GOT3 (cell line): ENCODE data around the gene ZNF764.
"Not testable (repeated sequence)": the region's sequence is repeated elsewhere in the genome, so short reads cannot be mapped to it uniquely, and the experiment has no call there.

ENCODE experiments used
- DNase-seq: peaks from one replicate; lab custom pipeline; 2025; ENCODE audit warnings: mixed read lengths; lab: John Stamatoyannopoulos, UW

ZNF764 gene

DNA sequence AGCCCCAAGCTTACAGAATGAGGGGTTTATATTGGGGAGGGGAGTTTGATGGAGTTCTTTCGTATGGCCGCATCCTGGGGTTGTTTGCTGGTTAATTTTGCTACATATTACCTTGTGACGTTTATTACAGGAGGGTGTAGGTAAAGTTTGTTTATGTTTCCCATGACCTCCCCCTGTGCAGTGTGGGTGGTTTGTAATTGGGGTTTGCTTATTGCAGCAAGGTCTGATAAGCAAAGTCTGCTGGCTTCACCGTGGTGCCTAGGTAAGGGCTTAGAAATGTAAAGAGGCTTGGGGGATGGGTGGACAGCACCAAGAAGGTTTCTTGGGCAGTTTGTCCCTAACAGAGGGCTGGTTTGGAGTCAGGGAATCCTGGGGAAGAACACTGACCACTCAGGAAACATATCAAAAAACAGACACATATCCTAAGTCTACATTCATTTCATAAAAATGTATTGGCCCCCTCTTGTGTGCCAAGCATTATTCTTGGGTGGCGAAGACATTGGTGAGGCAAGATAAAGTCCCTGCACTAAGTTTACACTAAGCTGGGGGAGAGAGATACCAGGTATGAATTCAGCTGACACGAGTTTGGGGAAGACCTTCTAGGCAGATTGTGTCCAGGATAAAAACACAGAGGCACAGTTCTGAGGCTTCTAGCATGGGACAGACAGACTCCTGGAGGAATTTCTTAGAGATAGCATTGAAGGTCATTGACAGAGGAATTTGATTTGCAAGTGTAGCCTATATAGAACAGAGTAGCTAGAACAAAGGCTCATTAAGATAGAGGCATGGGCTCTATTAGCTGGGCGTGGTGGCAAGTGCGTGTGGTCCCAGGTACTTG lies 9.5 kb downstream of the ZNF764 start:
- DNase-seq: no peak

GRCh38 chr16:30546115-30546514 lies 12.1 kb downstream of the ZNF764 start:
- no peak for DNase-seq

DNA sequence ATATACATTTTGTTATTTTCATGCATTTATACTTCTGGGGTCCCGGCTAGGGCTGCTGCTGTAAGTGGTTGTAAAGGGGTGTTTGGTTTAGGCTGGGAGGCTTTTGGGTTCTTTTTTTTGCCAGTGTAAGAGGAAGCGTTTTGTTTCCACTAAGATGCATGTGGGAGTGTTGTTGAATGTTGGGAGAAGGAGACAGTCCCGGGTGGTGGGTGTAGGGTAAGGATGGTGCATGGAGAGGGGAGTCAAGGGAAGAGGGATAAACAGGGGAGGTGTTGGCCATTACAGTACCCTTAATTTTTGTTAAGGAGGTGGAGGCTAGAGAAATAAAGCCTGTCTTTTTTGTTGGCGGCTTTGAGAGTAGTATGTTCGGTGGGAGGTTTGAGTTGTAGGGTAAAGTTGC lies 15.1 kb downstream of the ZNF764 start:
- DNase-seq: no peak

- DNase-seq: no peak
Measured at GRCh38 chr16:30541502-30542329, 16.5 kb downstream of the ZNF764 start.

GRCh38 chr16:30540916-30541464 lies 17.2 kb downstream of the ZNF764 start:
- not testable (repeated sequence) for DNase-seq

GRCh38 chr16:30539986-30540526 lies 18.1 kb downstream of the ZNF764 start:
- DNase-seq: not testable (repeated sequence)

DNA sequence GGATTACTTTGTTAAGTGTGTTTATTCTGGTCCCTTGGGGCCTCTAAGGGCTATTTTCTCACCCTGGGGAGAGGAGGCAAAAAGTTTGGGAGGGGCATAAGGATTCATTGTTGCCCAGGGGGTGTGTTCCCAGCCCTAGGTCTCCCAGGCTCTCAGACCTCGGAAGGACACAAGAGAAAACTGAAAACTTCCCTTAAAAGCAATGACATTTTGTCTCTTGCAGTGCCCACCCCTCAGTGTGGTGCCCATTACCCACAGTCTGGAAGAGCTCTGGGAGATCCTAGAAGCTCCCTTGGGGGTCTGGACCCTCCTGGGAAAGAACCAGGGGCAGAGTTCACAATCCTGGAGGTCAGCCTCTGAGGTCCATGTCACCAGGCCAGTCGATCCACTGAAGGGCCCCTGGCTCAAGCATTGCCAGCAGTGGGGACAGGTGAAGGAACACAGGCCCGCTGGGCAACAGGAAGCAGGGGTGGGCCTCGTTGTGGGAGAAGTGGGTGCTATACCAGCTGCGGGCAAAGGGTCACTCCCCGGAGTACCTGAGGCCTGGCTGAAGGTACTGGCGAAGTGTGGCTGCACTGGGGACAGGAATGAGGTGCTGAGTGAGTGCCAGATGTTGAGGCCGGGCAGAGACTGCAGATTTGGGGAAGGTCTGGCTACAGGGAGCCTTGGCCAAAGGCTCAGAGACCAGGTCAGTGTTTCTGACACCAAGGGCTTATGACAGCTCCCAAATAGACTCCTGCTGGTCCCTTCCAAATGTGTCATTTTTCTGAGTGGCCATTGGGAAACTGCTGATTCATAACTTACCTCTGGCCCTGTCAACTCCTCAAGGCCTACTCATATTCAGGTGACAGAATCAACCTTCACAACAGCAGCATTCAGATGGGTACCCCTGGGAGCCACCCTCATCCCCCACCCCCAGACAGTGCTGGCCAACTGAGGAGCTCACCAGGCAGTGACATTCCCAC lies 18.9 kb downstream of the ZNF764 start:
- DNase-seq: no peak

- DNase-seq: not testable (repeated sequence)
Measured at GRCh38 chr16:30536391-30537024, 21.7 kb downstream of the ZNF764 start.

DNA sequence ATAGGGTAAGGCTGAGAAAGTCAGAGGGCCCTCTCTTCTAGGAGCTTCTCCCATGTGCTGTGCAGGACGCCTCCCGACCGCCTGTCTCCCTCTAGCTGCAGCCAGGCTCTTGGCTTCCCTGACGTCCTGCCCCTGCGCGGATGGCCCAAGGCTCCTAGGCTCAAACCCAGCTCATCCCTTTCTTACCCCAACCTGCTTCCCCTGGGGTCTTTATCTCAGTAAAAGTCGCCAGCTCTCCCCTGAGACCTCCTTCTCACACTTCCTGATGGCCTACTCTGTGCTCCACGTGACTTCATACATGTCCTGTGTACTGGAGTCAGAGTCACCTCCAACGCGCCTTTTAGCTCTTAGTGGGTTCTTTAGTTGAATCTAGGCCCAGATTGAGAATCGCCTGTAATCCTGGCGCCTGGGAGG lies 22.4 kb downstream of the ZNF764 start:
- DNase-seq: no peak

- no peak for DNase-seq
Measured at GRCh38 chr16:30535106-30535776, 22.9 kb downstream of the ZNF764 start.

DNA sequence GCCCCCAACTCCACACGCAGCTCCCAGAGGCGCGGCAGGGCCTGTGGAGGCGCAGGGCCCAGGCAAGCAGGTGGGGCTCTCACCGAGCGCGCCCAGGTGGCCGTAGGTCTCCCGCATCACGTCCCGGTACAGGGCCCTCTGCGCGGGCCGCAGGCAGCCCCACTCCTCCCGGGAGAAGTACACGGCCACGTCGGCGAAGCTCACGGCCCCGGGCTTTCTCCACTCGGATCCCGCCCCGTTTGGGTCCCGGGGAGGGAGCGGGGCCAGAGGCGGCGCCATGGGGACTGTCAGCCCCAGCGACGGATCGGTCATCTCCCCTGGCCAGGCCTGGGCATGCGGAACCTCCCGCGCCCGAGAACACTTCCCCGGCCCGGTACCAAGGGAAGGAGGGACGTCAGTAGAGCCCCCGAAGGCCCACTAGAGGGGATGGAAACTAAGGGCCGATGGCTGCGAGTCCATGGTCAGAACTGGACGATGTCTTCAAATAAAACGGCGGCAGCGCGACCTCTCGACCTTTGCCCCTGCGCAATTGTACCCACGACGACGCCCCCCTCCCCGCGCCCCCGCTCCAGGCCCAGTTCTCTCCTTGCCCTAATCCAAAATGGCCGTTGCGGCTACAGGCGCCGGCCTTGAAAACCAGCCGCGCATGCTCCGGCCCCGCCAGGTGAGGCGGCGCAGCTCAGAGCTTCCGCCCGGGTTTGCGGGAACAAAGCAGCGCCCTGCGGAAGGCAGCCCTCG lies 23.6 kb downstream of the ZNF764 start, which contains the start of gene ZNF747:
TSS of gene ZNF747 (minus strand) at position 491 of the 738 bp plus-strand sequence. CDS start at position 312, 179 bp downstream.
- peak; percentile 32 for DNase-seq

DNA sequence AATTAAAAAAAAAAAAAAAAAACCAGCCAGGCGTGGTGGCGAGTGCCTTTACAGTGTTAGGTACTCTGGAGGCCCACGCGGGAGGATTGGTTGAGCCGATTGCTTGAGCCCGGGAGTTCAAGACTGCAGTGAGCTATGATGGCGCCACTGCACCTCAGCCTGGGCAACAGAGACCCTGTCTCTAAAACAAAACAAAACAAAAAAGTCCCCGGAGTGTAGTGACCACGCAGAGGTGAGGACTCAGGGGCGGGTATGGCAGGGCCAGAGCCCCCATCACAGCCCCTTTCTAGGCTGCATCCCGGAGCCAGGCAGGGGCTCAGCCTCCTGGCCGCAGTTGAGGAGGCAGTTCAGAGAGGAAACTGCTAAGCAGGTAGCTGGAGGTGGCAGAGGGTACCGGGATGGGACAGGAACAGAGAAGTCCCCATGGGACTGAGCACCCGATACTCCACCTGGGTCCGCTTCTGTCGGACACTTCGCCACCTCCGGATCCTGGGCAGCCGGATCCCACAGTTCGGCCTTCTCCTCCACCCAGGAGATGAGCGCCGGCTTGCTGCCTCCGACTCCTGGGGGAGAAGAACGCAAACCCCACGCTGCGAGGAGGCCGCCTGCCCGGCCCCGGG lies 24.3 kb downstream of the ZNF764 start:
- no peak for DNase-seq

GRCh38 chr16:30533146-30533522 lies 25.0 kb downstream of the ZNF764 start:
- no peak for DNase-seq

GRCh38 chr16:30532285-30533145 lies 25.7 kb downstream of the ZNF764 start:
- DNase-seq: no peak

- no peak for DNase-seq
Measured at GRCh38 chr16:30530163-30531037, 27.8 kb downstream of the ZNF764 start.

DNA sequence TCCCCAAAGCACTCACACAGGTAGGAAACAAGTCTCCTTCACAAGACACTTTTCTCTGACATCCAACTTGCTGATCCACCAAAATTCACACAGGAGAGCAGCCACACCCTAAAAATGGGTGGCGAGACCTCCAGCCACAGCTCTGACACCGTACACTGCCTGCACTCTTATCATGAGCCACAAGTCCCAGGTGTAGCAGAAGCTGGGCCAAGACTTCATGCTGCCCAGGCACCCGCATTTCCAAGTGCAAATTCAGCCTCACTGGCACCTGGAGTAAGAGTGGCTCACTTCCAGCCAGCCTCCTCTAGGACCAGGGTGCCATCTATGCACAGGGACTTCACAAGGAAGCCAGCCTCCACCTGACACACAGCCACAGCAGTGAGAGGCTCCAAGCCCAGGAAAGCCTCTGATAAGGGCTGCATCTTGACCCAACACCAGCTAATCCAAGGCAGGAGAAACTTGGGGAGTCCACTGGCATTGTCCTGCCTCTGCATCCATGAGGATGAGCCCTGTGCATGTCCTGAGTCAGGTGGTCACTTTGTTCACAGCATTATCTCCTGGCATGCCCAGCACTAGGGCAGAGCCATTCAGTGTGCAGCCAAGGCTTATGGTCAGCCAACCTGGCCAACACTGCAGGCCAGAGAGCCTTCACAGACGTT lies 29.2 kb downstream of the ZNF764 start:
- no peak for DNase-seq
